ENCODE results near the gene CHD6.

DNA sequence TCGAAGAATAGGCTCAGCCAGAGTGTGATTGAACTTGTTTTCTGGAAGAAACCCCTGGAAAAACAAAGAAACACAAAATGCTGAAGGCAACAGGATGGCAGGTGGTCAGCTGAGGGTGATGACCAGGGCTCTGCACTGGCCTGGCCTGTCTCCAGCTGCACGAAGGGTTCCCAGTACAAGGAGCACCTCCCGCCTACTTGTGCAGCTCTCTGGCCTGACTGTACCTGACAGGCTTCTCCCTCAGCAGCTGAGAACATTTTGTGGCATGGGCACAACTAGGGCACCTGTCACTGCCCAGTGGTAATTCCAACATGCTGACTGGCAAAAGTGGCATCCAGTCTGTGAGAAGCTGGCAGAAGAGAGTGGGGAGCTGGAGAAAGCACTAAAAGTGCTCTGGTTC lies 212.7 kb downstream of the CHD6 start:
- TF ChIP-seq, protein P1, sequence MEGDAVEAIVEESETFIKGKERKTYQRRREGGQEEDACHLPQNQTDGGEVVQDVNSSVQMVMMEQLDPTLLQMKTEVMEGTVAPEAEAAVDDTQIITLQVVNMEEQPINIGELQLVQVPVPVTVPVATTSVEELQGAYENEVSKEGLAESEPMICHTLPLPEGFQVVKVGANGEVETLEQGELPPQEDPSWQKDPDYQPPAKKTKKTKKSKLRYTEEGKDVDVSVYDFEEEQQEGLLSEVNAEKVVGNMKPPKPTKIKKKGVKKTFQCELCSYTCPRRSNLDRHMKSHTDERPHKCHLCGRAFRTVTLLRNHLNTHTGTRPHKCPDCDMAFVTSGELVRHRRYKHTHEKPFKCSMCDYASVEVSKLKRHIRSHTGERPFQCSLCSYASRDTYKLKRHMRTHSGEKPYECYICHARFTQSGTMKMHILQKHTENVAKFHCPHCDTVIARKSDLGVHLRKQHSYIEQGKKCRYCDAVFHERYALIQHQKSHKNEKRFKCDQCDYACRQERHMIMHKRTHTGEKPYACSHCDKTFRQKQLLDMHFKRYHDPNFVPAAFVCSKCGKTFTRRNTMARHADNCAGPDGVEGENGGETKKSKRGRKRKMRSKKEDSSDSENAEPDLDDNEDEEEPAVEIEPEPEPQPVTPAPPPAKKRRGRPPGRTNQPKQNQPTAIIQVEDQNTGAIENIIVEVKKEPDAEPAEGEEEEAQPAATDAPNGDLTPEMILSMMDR (IDR thresholded peaks at IDR 0.05), result no peak
- no peak for TF ChIP-seq POLR2A (IDR thresholded peaks at IDR 0.05)

Measured in right lobe of liver (tissue), 4 donors.